Measurements from ENCODE around the gene PRSS53. TPM values are rescaled to one million over a fixed set of nuclear protein-coding genes. Genes with fewer than 3 reads are reported as not detected.
A peak's percentile ranks its signal among the peaks of the same experiment; 100 is the strongest.

PRSS53 gene
- total RNA-seq, 1 experiment from 2014 or later: 2.8 TPM

GRCh38 chr16:31076319-31076718 lies 12.4 kb downstream of the PRSS53 start:
- Mint-ChIP-seq H3K27ac (peak overlapping the region in 1 of 3 experiments; percentile 40; a peak in 1 of 7 replicates), H3K4me3 (peak overlapping the region; percentile 40 to 95; a peak in 3 of 5 replicates), H3K27me3 (ENCODE audit: low read depth) (no peaks in the 10 kb centered on the region), H3K4me1 (peaks cover 16 to 20% of the 10 kb centered on the region in 2 experiments), H3K9me3 (no peaks in the 10 kb centered on the region; a peak in 1 of 5 replicates), H3K36me3 (ENCODE audit: insufficient read depth in 1 of 3, low read depth in 3 of 3) (peaks cover 27 to 51% (median 49%) of the 10 kb centered on the region in 3 experiments; a peak in 6 of 7 replicates)
- Histone ChIP-seq H3K79me1 (ENCODE audit: insufficient read depth, low read depth, low read length, poor library complexity, severe bottlenecking) (peaks cover 6% of the 10 kb centered on the region), H3K79me2 (ENCODE audit: insufficient read depth, low read length) (peaks cover 18% of the 10 kb centered on the region; the same call in 1 of the 2 replicates), H3K4me2 (ENCODE audit: insufficient read depth, insufficient read length, low read length) (no peak overlapping the region), H3K9me3 (ENCODE audit: control insufficient read depth, low read depth, low read length) (no peaks in the 10 kb centered on the region), H4K91ac (ENCODE audit: insufficient read length, low read depth, low read length) (no peak overlapping the region), H3K23ac (ENCODE audit: insufficient read length, low read depth, low read length) (no peak overlapping the region), H3K9ac (ENCODE audit: extremely low read depth, insufficient read length, low read length) (no peak overlapping the region), H3K27me3 (ENCODE audit: insufficient read depth, low read length) (no peaks in the 10 kb centered on the region), H3K4me1 (ENCODE audit: insufficient read depth, low read length) (no peaks in the 10 kb centered on the region), H2BK12ac (ENCODE audit: insufficient read length, low read depth, low read length) (no peak overlapping the region), H2BK5ac (ENCODE audit: insufficient read length, low read length) (no peak overlapping the region), H4K5ac (ENCODE audit: insufficient read length, low read depth, low read length) (no peak overlapping the region), H2BK120ac (ENCODE audit: low read depth, low read length, poor library complexity, severe bottlenecking) (no peak overlapping the region), H2BK20ac (ENCODE audit: low read depth, low read length, poor library complexity, severe bottlenecking) (no peak overlapping the region), H3K18ac (ENCODE audit: insufficient read length, low read depth, low read length) (no peak overlapping the region), H3T11ph (ENCODE audit: low read length) (no peak overlapping the region), H3K56ac (ENCODE audit: insufficient read length, low read depth, low read length) (no peak overlapping the region), H4K8ac (replicated peaks; ENCODE audit: insufficient read length, low read depth, low read length) (no peak overlapping the region), H3K27ac (ENCODE audit: insufficient read length, low read depth, low read length) (no peak overlapping the region), H3K4ac (ENCODE audit: low read depth, low read length) (no peak overlapping the region), H4K20me1 (ENCODE audit: control insufficient read depth, insufficient read depth, insufficient read length) (peaks cover 4% of the 10 kb centered on the region), H3K14ac (ENCODE audit: insufficient read depth, low read length) (no peak overlapping the region), H3K23me2 (ENCODE audit: insufficient read length, low read depth, low read length, poor library complexity, severe bottlenecking) (peaks cover 9% of the 10 kb centered on the region), H2AFZ (ENCODE audit: low read length) (no peak overlapping the region), H2AK5ac (ENCODE audit: insufficient read length, low read length) (no peak overlapping the region), H2BK15ac (ENCODE audit: low read depth, low read length) (no peak overlapping the region)
- peak; percentile 26 for DNase-seq
- no peak for TF ChIP-seq CTCF (conservative IDR thresholded peaks at IDR 0.05)
- no CpG with 5 or more reads among the region's 16 CpGs for WGBS (ENCODE audit: extremely low coverage, insufficient read length, low lambda C conversion rate)

Measured in H9 (cell line).